HL-60/S4 treated with retinoic acid at 250 ng/mL for 4 days and 3 days (cell line): ENCODE measurements around the gene RPS29.
"Not testable (repeated sequence)": the region's sequence is repeated elsewhere in the genome, so short reads cannot be mapped to it uniquely, and the experiment has no call there.

ENCODE experiments used
- in situ Hi-C: fragments of 300-500 bp; cut with MboI; formaldehyde crosslinking; loops from 2 replicates; pipeline ENCODE4 v1.7.0; 2022; ENCODE audit warnings: low sequenced_read_pairs

RPS29 gene

GRCh38 chr14:49585803-49586672, at the start of gene RPS29:
TSS of gene RPS29 (minus strand) at chr14:49586380. CDS start at chr14:49586346, 34 bp downstream.
- in situ Hi-C loops, result no loop called here

GRCh38 chr14:49634547-49635334, 48.6 kb upstream of the RPS29 start, which contains the start of gene DNAAF2:
TSS of gene DNAAF2 (minus strand) at chr14:49635244. CDS start at chr14:49635149, 95 bp downstream.
- in situ Hi-C loops, result no loop called here

GRCh38 chr14:49633640-49634546, 47.7 kb upstream of the RPS29 start:
- in situ Hi-C loops, result no loop called here

- in situ Hi-C loops, result no loop called here
These were observed 38.0 kb upstream of the RPS29 start for GRCh38 chr14:49623941-49624839.

- in situ Hi-C loops, result no loop called here
These were observed 37.2 kb upstream of the RPS29 start for GRCh38 chr14:49623387-49623786.

- in situ Hi-C loops, result no loop called here
These were observed 35.9 kb upstream of the RPS29 start for GRCh38 chr14:49622022-49622607.

- in situ Hi-C loops, result no loop called here
These were observed 35.1 kb upstream of the RPS29 start for GRCh38 chr14:49621114-49621881.

- in situ Hi-C loops, result no loop called here
These were observed 34.3 kb upstream of the RPS29 start, which contains the start of the genes MGAT2 and RPL36AL for GRCh38 chr14:49620182-49621113. TSS of gene MGAT2 (plus strand) at chr14:49620799. CDS start at chr14:49621269, 470 bp downstream. TSS of gene RPL36AL (minus strand) at chr14:49620626. CDS start at chr14:49619104, 1,522 bp downstream.

- in situ Hi-C loops, result no loop called here
These were observed 33.5 kb upstream of the RPS29 start for GRCh38 chr14:49619730-49620129.

- in situ Hi-C loops, result not testable (repeated sequence)
These were observed 33.1 kb upstream of the RPS29 start for GRCh38 chr14:49619273-49619672.

GRCh38 chr14:49617852-49618519, 31.8 kb upstream of the RPS29 start:
- in situ Hi-C loops, result no loop called here

GRCh38 chr14:49615776-49616175, 29.6 kb upstream of the RPS29 start:
- in situ Hi-C loops, result no loop called here

GRCh38 chr14:49614196-49614595, 28.0 kb upstream of the RPS29 start:
- in situ Hi-C loops, result no loop called here

GRCh38 chr14:49612671-49613070, 26.5 kb upstream of the RPS29 start:
- in situ Hi-C loops, result no loop called here

- in situ Hi-C loops, result no loop called here
These were observed 26.1 kb upstream of the RPS29 start for GRCh38 chr14:49612251-49612650.

- in situ Hi-C loops, result no loop called here
These were observed 21.4 kb upstream of the RPS29 start for GRCh38 chr14:49607583-49607982.
